ENCODE measurements around the gene RFX8.

The RFX8 gene

GRCh38 chr2:101416609-101417008 is 58.3 kb downstream of the RFX8 start:
- ATAC-seq (ENCODE audit: low read depth) (peak; percentile 21; the same call in 1 of the 3 replicates), DNase-seq (ENCODE audit: low spot score) (no peak)
- Histone ChIP-seq H3K27ac (ENCODE audit: poor library complexity, severe bottlenecking) (no peak overlapping the region), H3K4me1 (ENCODE audit: insufficient read depth, poor library complexity, severe bottlenecking) (no peaks in the 10 kb centered on the region), H3K9me3 (ENCODE audit: severe bottlenecking) (peaks cover 3% of the 10 kb centered on the region), H3K4me3 (ENCODE audit: severe bottlenecking) (no peak overlapping the region), H3K27me3 (ENCODE audit: insufficient read depth, poor library complexity, severe bottlenecking) (no peaks in the 10 kb centered on the region), H3K36me3 (ENCODE audit: low read depth) (no peaks in the 10 kb centered on the region)
- no peak for TF ChIP-seq CTCF (IDR thresholded peaks at IDR 0.05; ENCODE audit: poor library complexity, severe bottlenecking)

DNA sequence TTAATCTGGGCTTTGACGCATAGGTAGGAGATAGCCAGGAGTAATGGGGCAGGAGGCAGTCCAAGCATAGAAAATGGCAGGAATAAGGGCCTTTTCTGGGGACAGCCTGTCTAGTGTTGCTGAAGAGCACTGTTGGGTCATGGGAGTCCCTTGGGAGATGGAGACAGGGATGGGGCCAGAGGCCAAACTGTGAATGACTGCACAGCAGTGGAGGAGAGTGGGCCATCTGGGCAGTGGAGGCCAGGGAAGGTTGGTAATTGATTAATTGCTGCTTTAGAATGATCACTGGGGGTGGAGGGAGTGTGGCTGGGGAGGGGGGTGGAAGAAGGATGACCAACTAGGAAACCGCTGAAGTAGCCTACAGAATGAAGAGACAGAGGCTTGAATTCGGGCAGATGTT is 59.0 kb downstream of the RFX8 start:
- Histone ChIP-seq H3K36me3 (ENCODE audit: low read depth) (no peaks in the 10 kb centered on the region), H3K9me3 (ENCODE audit: severe bottlenecking) (peaks cover 3% of the 10 kb centered on the region), H3K4me1 (ENCODE audit: insufficient read depth, poor library complexity, severe bottlenecking) (no peaks in the 10 kb centered on the region), H3K4me3 (ENCODE audit: severe bottlenecking) (no peak overlapping the region), H3K27ac (ENCODE audit: poor library complexity, severe bottlenecking) (no peak overlapping the region), H3K27me3 (ENCODE audit: insufficient read depth, poor library complexity, severe bottlenecking) (no peaks in the 10 kb centered on the region)
- no peak for ATAC-seq (ENCODE audit: low read depth)
- DNase-seq (ENCODE audit: low spot score) = no peak
- no peak for TF ChIP-seq CTCF (IDR thresholded peaks at IDR 0.05; ENCODE audit: poor library complexity, severe bottlenecking)

GRCh38 chr2:101415220-101415619 is 59.7 kb downstream of the RFX8 start:
- DNase-seq (ENCODE audit: low spot score) (no peak), ATAC-seq (ENCODE audit: low read depth) (no peak)
- peak; percentile 24 for TF ChIP-seq CTCF (IDR thresholded peaks at IDR 0.05; ENCODE audit: poor library complexity, severe bottlenecking)
- H3K9me3 ChIP-seq (ENCODE audit: severe bottlenecking) = peaks cover 3% of the 10 kb centered on the region
- no peaks in the 10 kb centered on the region for H3K36me3 ChIP-seq (ENCODE audit: low read depth)
- H3K4me1 ChIP-seq (ENCODE audit: insufficient read depth, poor library complexity, severe bottlenecking) = no peaks in the 10 kb centered on the region
- H3K27ac ChIP-seq (ENCODE audit: poor library complexity, severe bottlenecking) = no peak overlapping the region
- no peaks in the 10 kb centered on the region for H3K27me3 ChIP-seq (ENCODE audit: insufficient read depth, poor library complexity, severe bottlenecking)
- H3K4me3 ChIP-seq (ENCODE audit: severe bottlenecking) = no peak overlapping the region

GRCh38 chr2:101412092-101412694 is 62.7 kb downstream of the RFX8 start:
- H3K36me3 ChIP-seq (ENCODE audit: low read depth) = no peaks in the 10 kb centered on the region
- no peak for DNase-seq (ENCODE audit: low spot score)
- no peaks in the 10 kb centered on the region for H3K27me3 ChIP-seq (ENCODE audit: insufficient read depth, poor library complexity, severe bottlenecking)
- TF ChIP-seq CTCF (IDR thresholded peaks at IDR 0.05; ENCODE audit: poor library complexity, severe bottlenecking) = no peak
- no peaks in the 10 kb centered on the region for H3K4me1 ChIP-seq (ENCODE audit: insufficient read depth, poor library complexity, severe bottlenecking)
- no peak overlapping the region for H3K27ac ChIP-seq (ENCODE audit: poor library complexity, severe bottlenecking)
- H3K9me3 ChIP-seq (ENCODE audit: severe bottlenecking) = peaks cover 3% of the 10 kb centered on the region
- no peak overlapping the region for H3K4me3 ChIP-seq (ENCODE audit: severe bottlenecking)
- no peak for ATAC-seq (ENCODE audit: low read depth)

- no peak for ATAC-seq (ENCODE audit: low read depth)
- DNase-seq (ENCODE audit: low spot score) = no peak
- H3K9me3 ChIP-seq (ENCODE audit: severe bottlenecking) = peaks cover 3% of the 10 kb centered on the region
Observed at GRCh38 chr2:101410746-101411145, 64.2 kb downstream of the RFX8 start.

More at GRCh38 chr2:101410746-101411145, 64.2 kb downstream of the RFX8 start:
- H3K27me3 ChIP-seq (ENCODE audit: insufficient read depth, poor library complexity, severe bottlenecking) = no peaks in the 10 kb centered on the region
- no peak overlapping the region for H3K27ac ChIP-seq (ENCODE audit: poor library complexity, severe bottlenecking)
- TF ChIP-seq CTCF (IDR thresholded peaks at IDR 0.05; ENCODE audit: poor library complexity, severe bottlenecking) = no peak
- no peaks in the 10 kb centered on the region for H3K36me3 ChIP-seq (ENCODE audit: low read depth)
- H3K4me1 ChIP-seq (ENCODE audit: insufficient read depth, poor library complexity, severe bottlenecking) = no peaks in the 10 kb centered on the region
- H3K4me3 ChIP-seq (ENCODE audit: severe bottlenecking) = no peak overlapping the region
